Upper lobe of left lung (tissue), 6 donors: ENCODE measurements around the gene PRR30. TPM values are rescaled to one million over a fixed set of nuclear protein-coding genes. Genes with fewer than 3 reads are reported as not detected.

Experiments used
- ATAC-seq, 2 donors: fragments of 200-7000 bp; cut with Tn5 transposase; one replicate each; pipeline ENCODE4 v1.9.1; 2022; ENCODE audit warnings: mild to moderate bottlenecking in 2 of 2, moderate library complexity in 2 of 2; ENCODE audit not compliant: low FRiP score in 2 of 2
- DNase-seq, 2 donors: peaks; one replicate each; pipeline ENCODE4 v3.0.0-alpha.2; 2019 to 2020
- H3K27ac ChIP-seq, 4 donors: fragments of 200-600 bp; sonication (generic); one replicate each; pipeline ENCODE4 v1.5.1; 2016 to 2019
- H3K27me3 ChIP-seq, 4 donors: fragments of 200-600 bp; sonication (generic); one replicate each; pipeline ENCODE4 v1.5.1; 2017 to 2019
- H3K36me3 ChIP-seq, 4 donors: fragments of 200-600 bp; sonication (generic); one replicate each; pipeline ENCODE4 v1.5.1; 2016 to 2019
- H3K4me1 ChIP-seq, 4 donors: fragments of 200-600 bp; sonication (generic); one replicate each; pipeline ENCODE4 v1.5.1; 2018 to 2019
- H3K4me3 ChIP-seq, 4 donors: fragments of 200-600 bp; sonication (generic); one replicate each; pipeline ENCODE4 v1.5.1; 2017 to 2019; ENCODE audit warnings: mild to moderate bottlenecking in 2 of 4, moderate library complexity in 1 of 4
- H3K9me3 ChIP-seq, 4 donors: fragments of 200-600 bp; sonication (generic); one replicate each; pipeline ENCODE4 v1.5.1; 2018 to 2019
- EP300 ChIP-seq, 4 donors: sonication (generic); formaldehyde crosslinking; IDR thresholded peaks; one replicate each; pipeline ENCODE4 v1.5.1; 2017; ENCODE audit warnings: antibody characterized with exemption in 4 of 4, control low read depth in 2 of 4
- POLR2A ChIP-seq, 4 donors: fragments of 450-650 bp; IDR thresholded peaks; one replicate each; pipeline ENCODE4 v1.5.1; 2016 to 2017; ENCODE audit warnings: antibody characterized with exemption in 4 of 4, mild to moderate bottlenecking in 2 of 4
- POLR2AphosphoS5 ChIP-seq, 2 donors: sonication (generic); formaldehyde crosslinking; IDR thresholded peaks; one replicate each; pipeline ENCODE4 v1.5.1; 2017; ENCODE audit warnings: antibody characterized with exemption in 2 of 2
- WGBS, 2 donors: methylation state at CpG; one replicate each; pipeline ENCODE4 v1.1.5; 2017 to 2018; 5-methylcytosine and 5-hydroxymethylcytosine counted together
- total RNA-seq, 6 donors: library from RNA; depleted of rRNA in 4 of 6; stranded (reverse); fragments of >200 nt in 4 of 6; gene quantifications; one replicate each; pipeline versions ENCODE4 v1.1.0 to v1.2.1, GENCODE V29; 2016 to 2021
- TF ChIP-seq, protein P1 (sequence below), 6 experiments: fragments of 450-650 bp in 4 of 6; fragments of 200-600 bp in 2 of 6; sonication (generic) in 2 of 6; IDR thresholded peaks; one replicate each; pipeline ENCODE4 v1.5.1; 2016 to 2019; ENCODE audit warnings: antibody characterized with exemption in 6 of 6
- donor health status: DM: no; HTN: no; CAD: no; lungs with moderate emphysema.
- donor health status: DM: no; HTN: yes; CAD: no; lungs with severe emphysema.

PRR30 gene
- total RNA-seq, 6 donors from 2014 or later = not detected

DNA sequence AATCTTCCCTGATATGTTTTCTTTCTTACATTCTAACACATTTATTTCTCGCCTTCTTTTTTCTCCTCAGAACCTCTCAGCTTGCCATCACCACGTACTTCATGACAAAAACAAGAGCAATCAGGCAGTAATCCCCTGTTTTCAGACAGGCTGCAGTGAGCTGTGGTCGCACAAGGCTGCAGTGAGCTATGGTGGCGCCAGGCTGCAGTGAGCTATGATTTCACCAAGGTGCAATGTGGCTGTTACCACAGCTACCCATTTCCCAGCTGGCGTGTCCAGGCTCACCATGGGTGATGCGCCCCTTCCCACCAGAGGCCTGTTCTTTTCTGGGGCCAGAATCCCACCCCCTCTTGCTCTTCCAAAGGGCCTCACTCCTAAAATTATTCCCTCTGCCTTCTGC, 35.4 kb upstream of the PRR30 start:
- 71 to 77% methylated on average over 6 of the region's 6 CpGs for WGBS, 2 donors
- no peak for TF ChIP-seq POLR2AphosphoS5 (IDR thresholded peaks at IDR 0.05)
- Histone ChIP-seq H3K4me1 (peaks cover 0 to 14% (median 8%) of the 10 kb centered on the region in 4 donors), H3K4me3 (no peak overlapping the region), H3K9me3 (no peaks in the 10 kb centered on the region), H3K27me3 (no peaks in the 10 kb centered on the region), H3K27ac (no peak overlapping the region), H3K36me3 (no peaks in the 10 kb centered on the region)
- ATAC-seq = no peak
- no peak for DNase-seq

DNA sequence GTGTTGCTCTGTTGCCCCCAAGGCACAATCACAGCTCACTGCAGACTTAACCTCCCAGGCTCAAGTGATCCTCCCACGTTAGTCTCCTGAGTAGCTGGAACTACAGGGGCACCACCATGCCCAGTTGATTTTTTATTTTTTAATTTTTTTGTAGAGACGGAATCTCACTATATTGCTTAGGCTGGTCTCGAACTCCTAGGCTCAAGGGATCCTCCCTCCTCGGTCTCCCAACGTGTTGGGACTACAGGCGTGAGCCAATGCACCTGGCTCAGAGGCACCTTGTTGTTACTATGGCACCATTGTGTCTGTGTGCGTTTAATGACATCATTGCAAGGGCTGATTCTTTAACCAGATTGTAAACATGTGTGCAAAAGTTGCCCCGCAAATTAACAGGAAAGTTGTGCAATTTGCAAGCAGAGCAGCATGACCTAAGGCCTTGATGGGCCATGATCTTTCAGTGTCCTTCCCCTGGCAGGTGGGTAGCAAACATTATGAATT, 32.2 kb upstream of the PRR30 start:
- H3K9me3 ChIP-seq = no peaks in the 10 kb centered on the region
- H3K36me3 ChIP-seq = no peaks in the 10 kb centered on the region
- WGBS, 2 donors = 75 to 76% methylated on average over 8 of the region's 8 CpGs
- H3K27me3 ChIP-seq = no peaks in the 10 kb centered on the region
- no peak overlapping the region for H3K4me3 ChIP-seq
- no peak for DNase-seq
- peaks cover 0 to 14% (median 8%) of the 10 kb centered on the region in 4 donors for H3K4me1 ChIP-seq
- no peak for ATAC-seq
- TF ChIP-seq POLR2AphosphoS5 (IDR thresholded peaks at IDR 0.05) = no peak
- no peak for TF ChIP-seq POLR2A (IDR thresholded peaks at IDR 0.05)
- TF ChIP-seq, protein P1, sequence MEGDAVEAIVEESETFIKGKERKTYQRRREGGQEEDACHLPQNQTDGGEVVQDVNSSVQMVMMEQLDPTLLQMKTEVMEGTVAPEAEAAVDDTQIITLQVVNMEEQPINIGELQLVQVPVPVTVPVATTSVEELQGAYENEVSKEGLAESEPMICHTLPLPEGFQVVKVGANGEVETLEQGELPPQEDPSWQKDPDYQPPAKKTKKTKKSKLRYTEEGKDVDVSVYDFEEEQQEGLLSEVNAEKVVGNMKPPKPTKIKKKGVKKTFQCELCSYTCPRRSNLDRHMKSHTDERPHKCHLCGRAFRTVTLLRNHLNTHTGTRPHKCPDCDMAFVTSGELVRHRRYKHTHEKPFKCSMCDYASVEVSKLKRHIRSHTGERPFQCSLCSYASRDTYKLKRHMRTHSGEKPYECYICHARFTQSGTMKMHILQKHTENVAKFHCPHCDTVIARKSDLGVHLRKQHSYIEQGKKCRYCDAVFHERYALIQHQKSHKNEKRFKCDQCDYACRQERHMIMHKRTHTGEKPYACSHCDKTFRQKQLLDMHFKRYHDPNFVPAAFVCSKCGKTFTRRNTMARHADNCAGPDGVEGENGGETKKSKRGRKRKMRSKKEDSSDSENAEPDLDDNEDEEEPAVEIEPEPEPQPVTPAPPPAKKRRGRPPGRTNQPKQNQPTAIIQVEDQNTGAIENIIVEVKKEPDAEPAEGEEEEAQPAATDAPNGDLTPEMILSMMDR (IDR thresholded peaks at IDR 0.05) = no peak
- H3K27ac ChIP-seq = no peak overlapping the region

DNA sequence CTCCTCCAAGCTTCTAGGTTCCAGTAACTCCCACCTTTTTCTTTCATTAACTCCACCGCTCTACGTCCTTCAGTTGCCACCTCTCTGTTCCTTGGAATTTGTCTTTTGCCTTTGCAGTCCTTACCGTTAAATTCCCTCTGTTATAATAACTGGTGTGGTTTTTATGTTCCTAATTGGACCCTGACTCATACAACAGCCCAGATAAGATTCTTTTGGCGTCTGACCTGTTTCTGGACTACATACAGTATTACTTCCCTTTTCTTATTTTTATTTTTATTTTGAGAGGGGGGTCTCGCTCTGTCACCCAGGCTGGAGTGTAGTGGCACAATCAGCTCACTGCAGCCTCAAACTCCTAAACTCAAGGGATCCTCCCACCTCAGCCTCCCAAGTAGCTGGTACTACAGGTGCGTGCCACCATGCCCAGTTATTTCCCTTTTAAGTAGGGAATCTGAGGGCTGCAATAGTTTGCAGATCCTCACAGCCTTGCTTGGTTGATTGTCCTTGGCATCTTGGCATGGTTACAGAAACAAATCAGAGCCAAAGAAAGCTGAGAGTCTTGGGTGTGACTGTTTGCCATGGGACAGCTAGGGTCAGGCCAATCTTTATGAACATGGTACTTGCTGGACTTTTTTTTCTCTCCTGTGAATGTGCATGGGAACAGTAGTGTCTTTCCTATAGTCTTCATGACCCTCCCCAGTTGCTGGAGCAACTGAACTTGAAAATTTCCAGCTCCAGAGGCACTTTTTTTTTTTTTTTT, 31.5 kb upstream of the PRR30 start:
- DNase-seq (no peak), ATAC-seq (no peak)
- 75 to 76% methylated on average over 6 of the region's 6 CpGs for WGBS, 2 donors
- no peaks in the 10 kb centered on the region for H3K9me3 ChIP-seq
- no peaks in the 10 kb centered on the region for H3K27me3 ChIP-seq
- TF ChIP-seq EP300 (IDR thresholded peaks at IDR 0.05) (no peak), POLR2A (IDR thresholded peaks at IDR 0.05) (no peak), POLR2AphosphoS5 (IDR thresholded peaks at IDR 0.05) (no peak)
- TF ChIP-seq, protein P1 (IDR thresholded peaks at IDR 0.05) = no peak
- H3K36me3 ChIP-seq = no peaks in the 10 kb centered on the region
- H3K27ac ChIP-seq = no peak overlapping the region
- H3K4me3 ChIP-seq = no peak overlapping the region
- H3K4me1 ChIP-seq = peaks cover 0 to 14% (median 8%) of the 10 kb centered on the region in 4 donors

DNA sequence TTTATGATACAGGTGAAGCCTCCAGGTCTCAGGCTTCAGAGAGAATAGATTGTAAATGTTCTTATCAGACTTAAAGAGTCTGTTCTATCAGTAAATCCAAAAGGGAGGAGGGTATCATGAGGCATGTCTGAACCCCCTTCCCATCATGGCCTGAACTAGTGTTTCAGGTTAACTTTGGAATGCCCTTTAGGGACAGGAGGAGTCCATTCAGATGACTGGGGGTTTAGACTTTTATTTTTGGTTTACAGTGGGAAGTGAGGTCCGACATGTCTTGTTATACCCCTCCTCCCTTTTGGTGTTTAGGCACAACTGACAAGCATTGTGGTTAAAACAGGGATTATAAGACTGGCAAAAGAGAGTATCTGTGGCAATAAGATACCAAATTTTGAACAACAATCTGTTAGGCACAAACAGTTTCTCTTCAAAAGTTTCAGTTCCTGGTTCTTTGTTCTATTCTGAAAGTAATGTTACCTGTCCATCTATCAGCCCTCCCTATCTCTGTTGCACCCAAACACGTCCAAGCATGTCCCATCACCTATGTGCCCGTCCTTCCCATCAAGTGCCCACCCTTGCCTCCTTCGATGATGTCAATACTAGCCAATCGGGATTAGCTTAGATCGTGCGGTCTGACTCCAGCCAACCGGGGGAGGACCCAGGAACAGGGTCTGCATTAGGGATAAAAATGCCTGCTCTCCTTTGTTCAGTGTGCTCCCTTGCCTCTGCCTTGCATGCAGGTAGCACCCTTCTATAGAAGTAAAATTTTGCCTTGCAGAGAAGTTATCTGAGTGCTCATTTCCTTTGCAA, 26.0 kb upstream of the PRR30 start:
- H3K36me3 ChIP-seq = no peaks in the 10 kb centered on the region
- no peak for DNase-seq
- no peak overlapping the region for H3K4me3 ChIP-seq
- no peak overlapping the region for H3K27ac ChIP-seq
- H3K4me1 ChIP-seq = peaks cover 0 to 6% (median 3%) of the 10 kb centered on the region in 4 donors
- WGBS, 2 donors = 81 to 85% methylated on average over 8 of the region's 8 CpGs
- H3K9me3 ChIP-seq = no peaks in the 10 kb centered on the region
- TF ChIP-seq POLR2A (IDR thresholded peaks at IDR 0.05) (no peak), POLR2AphosphoS5 (IDR thresholded peaks at IDR 0.05) (no peak), EP300 (IDR thresholded peaks at IDR 0.05) (no peak)
- TF ChIP-seq, protein P1 (IDR thresholded peaks at IDR 0.05) = no peak
- no peaks in the 10 kb centered on the region for H3K27me3 ChIP-seq
- ATAC-seq = no peak
